Upper lobe of left lung (tissue), 6 donors: ENCODE results near the gene BRPF3. TPM values are rescaled to one million over a fixed set of nuclear protein-coding genes. Genes with fewer than 3 reads are reported as not detected.
A peak's percentile ranks its signal among the peaks of the same experiment; 100 is the strongest.

Source experiments
- ATAC-seq, 2 donors: fragments of 200-7000 bp; cut with Tn5 transposase; one replicate each; pipeline ENCODE4 v1.9.1; 2022; ENCODE audit warnings: mild to moderate bottlenecking in 2 of 2, moderate library complexity in 2 of 2; ENCODE audit not compliant: low FRiP score in 2 of 2
- DNase-seq, 2 donors: peaks; one replicate each; pipeline ENCODE4 v3.0.0-alpha.2; 2019 to 2020
- H3K27ac ChIP-seq, 4 donors: fragments of 200-600 bp; sonication (generic); one replicate each; pipeline ENCODE4 v1.5.1; 2016 to 2019
- H3K27me3 ChIP-seq, 4 donors: fragments of 200-600 bp; sonication (generic); one replicate each; pipeline ENCODE4 v1.5.1; 2017 to 2019
- H3K36me3 ChIP-seq, 4 donors: fragments of 200-600 bp; sonication (generic); one replicate each; pipeline ENCODE4 v1.5.1; 2016 to 2019
- H3K4me1 ChIP-seq, 4 donors: fragments of 200-600 bp; sonication (generic); one replicate each; pipeline ENCODE4 v1.5.1; 2018 to 2019
- H3K4me3 ChIP-seq, 4 donors: fragments of 200-600 bp; sonication (generic); one replicate each; pipeline ENCODE4 v1.5.1; 2017 to 2019; ENCODE audit warnings: mild to moderate bottlenecking in 2 of 4, moderate library complexity in 1 of 4
- H3K9me3 ChIP-seq, 4 donors: fragments of 200-600 bp; sonication (generic); one replicate each; pipeline ENCODE4 v1.5.1; 2018 to 2019
- EP300 ChIP-seq, 4 donors: sonication (generic); formaldehyde crosslinking; IDR thresholded peaks; one replicate each; pipeline ENCODE4 v1.5.1; 2017; ENCODE audit warnings: antibody characterized with exemption in 4 of 4, control low read depth in 2 of 4
- POLR2A ChIP-seq, 4 donors: fragments of 450-650 bp; IDR thresholded peaks; one replicate each; pipeline ENCODE4 v1.5.1; 2016 to 2017; ENCODE audit warnings: antibody characterized with exemption in 4 of 4, mild to moderate bottlenecking in 2 of 4
- POLR2AphosphoS5 ChIP-seq, 2 donors: sonication (generic); formaldehyde crosslinking; IDR thresholded peaks; one replicate each; pipeline ENCODE4 v1.5.1; 2017; ENCODE audit warnings: antibody characterized with exemption in 2 of 2
- WGBS, 2 donors: methylation state at CpG; one replicate each; pipeline ENCODE4 v1.1.5; 2017 to 2018; 5-methylcytosine and 5-hydroxymethylcytosine counted together
- total RNA-seq, 6 donors: library from RNA; depleted of rRNA in 4 of 6; stranded (reverse); fragments of >200 nt in 4 of 6; gene quantifications; one replicate each; pipeline versions ENCODE4 v1.1.0 to v1.2.1, GENCODE V29; 2016 to 2021
- TF ChIP-seq, protein P1 (sequence below), 6 experiments: fragments of 450-650 bp in 4 of 6; fragments of 200-600 bp in 2 of 6; sonication (generic) in 2 of 6; IDR thresholded peaks; one replicate each; pipeline ENCODE4 v1.5.1; 2016 to 2019; ENCODE audit warnings: antibody characterized with exemption in 6 of 6
- donor health status: DM: no; HTN: no; CAD: no; lungs with moderate emphysema.
- donor health status: DM: no; HTN: yes; CAD: no; lungs with severe emphysema.

Gene BRPF3
- total RNA-seq, 6 donors from 2014 or later = 23.7 to 37.4 (median 33.4) TPM

DNA sequence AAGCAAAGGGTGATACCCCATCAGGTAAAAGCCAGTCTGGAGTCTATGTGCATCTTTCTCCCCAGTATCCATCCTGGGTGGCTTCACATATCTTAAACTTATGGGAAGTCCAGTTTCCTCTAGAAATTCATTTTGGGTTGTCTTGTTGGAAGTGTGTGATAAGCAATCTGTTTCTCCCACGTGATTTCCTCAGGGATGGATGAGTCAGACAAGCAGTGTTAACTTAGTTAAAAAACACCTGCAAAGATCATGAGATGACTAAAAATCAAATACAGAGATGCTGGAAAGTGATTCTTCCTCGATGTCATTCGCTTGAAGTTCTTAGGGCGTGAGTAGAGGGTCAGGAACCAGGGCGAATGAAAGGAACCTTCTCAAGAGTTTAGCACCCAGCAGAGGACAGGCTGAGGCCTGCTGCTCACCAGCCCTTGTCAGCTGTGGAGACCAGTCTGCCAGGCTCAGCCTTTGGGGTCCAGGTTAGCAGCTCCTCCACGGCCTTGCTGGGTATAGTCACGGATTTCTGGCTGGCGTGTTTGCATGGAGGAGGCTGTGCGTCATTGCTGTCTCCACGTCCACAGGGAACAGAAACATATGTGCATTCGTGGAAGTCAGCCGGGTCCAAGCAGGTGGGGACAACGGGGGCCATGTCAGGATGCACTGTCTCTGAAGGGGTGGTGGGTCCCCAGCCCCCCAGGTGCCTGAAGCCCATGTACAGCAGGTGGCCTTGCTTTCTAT lies 70.5 kb downstream of the BRPF3 start:
- no peak overlapping the region for H3K27ac ChIP-seq
- peaks cover 0 to 8% (median 8%) of the 10 kb centered on the region in 4 donors for H3K9me3 ChIP-seq
- whole genome bisulfite sequencing, 2 donors = 93 to 96% methylated on average over 13 of the region's 13 CpGs

DNA sequence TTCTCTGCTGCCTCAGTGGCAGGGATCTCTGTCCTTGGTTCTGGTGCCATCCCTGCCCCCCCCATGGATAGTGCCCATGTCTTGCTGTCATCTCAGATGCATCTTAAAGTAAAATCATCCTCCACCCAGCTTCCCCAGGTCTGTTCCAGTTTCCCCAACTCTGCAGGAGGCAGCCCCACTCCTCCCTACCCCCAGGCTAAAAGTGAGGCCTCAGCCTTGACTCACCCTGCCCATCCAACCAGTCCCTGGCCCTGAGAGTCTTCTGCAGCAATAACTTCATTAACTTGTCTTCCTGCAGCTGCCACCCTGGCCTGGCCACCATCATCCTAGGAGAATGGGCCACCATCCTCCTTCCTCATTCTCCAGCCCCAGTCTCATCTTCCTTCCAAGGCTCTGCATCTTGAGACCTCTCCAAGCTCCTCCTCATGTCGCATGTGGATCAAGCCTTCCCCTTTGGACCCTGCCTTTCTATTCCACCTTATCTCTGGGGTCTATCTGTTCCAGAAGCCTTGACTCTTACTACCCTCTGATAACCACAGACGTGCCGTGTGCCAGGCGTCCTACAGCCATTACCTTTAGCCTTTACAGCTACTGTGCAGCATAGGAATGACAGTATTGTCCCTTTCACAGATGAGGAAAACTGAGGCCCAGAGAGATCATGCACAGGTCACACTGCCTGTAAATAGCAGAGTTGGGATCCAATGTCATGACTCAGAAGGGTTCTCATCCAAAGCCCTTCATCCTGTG lies 71.4 kb downstream of the BRPF3 start:
- ATAC-seq (no peak), DNase-seq (no peak)
- TF ChIP-seq, protein P1, sequence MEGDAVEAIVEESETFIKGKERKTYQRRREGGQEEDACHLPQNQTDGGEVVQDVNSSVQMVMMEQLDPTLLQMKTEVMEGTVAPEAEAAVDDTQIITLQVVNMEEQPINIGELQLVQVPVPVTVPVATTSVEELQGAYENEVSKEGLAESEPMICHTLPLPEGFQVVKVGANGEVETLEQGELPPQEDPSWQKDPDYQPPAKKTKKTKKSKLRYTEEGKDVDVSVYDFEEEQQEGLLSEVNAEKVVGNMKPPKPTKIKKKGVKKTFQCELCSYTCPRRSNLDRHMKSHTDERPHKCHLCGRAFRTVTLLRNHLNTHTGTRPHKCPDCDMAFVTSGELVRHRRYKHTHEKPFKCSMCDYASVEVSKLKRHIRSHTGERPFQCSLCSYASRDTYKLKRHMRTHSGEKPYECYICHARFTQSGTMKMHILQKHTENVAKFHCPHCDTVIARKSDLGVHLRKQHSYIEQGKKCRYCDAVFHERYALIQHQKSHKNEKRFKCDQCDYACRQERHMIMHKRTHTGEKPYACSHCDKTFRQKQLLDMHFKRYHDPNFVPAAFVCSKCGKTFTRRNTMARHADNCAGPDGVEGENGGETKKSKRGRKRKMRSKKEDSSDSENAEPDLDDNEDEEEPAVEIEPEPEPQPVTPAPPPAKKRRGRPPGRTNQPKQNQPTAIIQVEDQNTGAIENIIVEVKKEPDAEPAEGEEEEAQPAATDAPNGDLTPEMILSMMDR (IDR thresholded peaks at IDR 0.05) = no peak
- TF ChIP-seq POLR2A (IDR thresholded peaks at IDR 0.05) = no peak
- Histone ChIP-seq H3K36me3 (no peaks in the 10 kb centered on the region), H3K4me3 (no peak overlapping the region), H3K9me3 (peaks cover 0 to 8% (median 8%) of the 10 kb centered on the region in 4 donors), H3K27ac (no peak overlapping the region), H3K4me1 (peaks cover 0 to 7% (median 0%) of the 10 kb centered on the region in 4 donors), H3K27me3 (no peaks in the 10 kb centered on the region)
- WGBS, 2 donors = 92 to 93% methylated on average over 4 of the region's 4 CpGs

More for the DNA sequence above, 70.5 kb downstream of the BRPF3 start:
- TF ChIP-seq POLR2AphosphoS5 (IDR thresholded peaks at IDR 0.05) (no peak), EP300 (IDR thresholded peaks at IDR 0.05) (no peak), POLR2A (IDR thresholded peaks at IDR 0.05) (no peak)
- TF ChIP-seq, protein P1 (IDR thresholded peaks at IDR 0.05) = no peak
- no peaks in the 10 kb centered on the region for H3K27me3 ChIP-seq
- ATAC-seq = no peak
- H3K36me3 ChIP-seq = no peaks in the 10 kb centered on the region
- no peak overlapping the region for H3K4me3 ChIP-seq
- DNase-seq = no peak
- peaks cover 0 to 7% (median 0%) of the 10 kb centered on the region in 4 donors for H3K4me1 ChIP-seq

DNA sequence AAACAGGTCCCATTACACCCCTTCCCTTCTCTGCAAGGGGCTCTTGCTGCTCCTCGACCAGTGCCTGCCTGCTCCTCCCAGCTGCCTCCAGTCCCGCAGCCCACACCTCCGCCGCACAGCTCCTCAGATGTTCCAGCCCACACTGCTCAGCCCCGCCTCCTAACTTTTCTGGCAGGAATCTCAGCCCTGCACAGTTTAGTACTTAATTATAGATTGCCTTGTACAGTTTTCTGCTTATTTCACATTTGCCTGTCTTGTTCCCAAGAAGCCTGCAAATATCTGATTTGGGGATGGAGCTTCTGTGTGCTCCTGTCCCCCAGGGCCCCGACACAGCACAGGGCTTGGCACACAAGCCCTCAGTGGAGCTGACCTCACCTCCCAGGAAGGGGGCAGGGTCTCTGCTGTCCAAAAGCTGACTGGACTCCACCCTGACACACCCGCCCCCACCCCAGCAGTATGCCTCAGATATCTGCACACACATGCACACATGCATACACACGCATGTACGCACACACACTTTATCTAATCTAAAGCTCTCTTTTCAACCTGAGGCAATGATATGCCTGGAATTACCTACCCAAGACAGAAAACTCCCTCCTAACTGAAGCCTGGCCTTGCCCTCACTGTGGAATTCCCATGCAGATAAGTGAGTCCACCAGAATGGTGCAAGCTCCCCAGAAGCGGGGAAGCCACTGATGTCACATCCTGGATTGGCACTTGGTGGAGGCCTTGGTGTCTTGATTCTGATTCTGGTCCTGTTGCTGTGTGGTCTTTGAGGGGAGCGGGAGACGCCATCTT lies 72.1 kb downstream of the BRPF3 start:
- ATAC-seq (peak in 1 of 2 donors; percentile 12), DNase-seq (peak in 1 of 2 donors; percentile 34)
- TF ChIP-seq EP300 (IDR thresholded peaks at IDR 0.05) = no peak
- TF ChIP-seq POLR2A (IDR thresholded peaks at IDR 0.05) = no peak
- no peak for TF ChIP-seq POLR2AphosphoS5 (IDR thresholded peaks at IDR 0.05)
- peaks cover 0 to 8% (median 8%) of the 10 kb centered on the region in 4 donors for H3K9me3 ChIP-seq
- peaks cover 0 to 2% (median 0%) of the 10 kb centered on the region in 4 donors for H3K4me1 ChIP-seq
- no peaks in the 10 kb centered on the region for H3K27me3 ChIP-seq
- H3K36me3 ChIP-seq = no peaks in the 10 kb centered on the region
- no peak overlapping the region for H3K27ac ChIP-seq
- 70 to 78% methylated on average over 11 to 12 of the region's 12 CpGs for WGBS, 2 donors
- no peak overlapping the region for H3K4me3 ChIP-seq

DNA sequence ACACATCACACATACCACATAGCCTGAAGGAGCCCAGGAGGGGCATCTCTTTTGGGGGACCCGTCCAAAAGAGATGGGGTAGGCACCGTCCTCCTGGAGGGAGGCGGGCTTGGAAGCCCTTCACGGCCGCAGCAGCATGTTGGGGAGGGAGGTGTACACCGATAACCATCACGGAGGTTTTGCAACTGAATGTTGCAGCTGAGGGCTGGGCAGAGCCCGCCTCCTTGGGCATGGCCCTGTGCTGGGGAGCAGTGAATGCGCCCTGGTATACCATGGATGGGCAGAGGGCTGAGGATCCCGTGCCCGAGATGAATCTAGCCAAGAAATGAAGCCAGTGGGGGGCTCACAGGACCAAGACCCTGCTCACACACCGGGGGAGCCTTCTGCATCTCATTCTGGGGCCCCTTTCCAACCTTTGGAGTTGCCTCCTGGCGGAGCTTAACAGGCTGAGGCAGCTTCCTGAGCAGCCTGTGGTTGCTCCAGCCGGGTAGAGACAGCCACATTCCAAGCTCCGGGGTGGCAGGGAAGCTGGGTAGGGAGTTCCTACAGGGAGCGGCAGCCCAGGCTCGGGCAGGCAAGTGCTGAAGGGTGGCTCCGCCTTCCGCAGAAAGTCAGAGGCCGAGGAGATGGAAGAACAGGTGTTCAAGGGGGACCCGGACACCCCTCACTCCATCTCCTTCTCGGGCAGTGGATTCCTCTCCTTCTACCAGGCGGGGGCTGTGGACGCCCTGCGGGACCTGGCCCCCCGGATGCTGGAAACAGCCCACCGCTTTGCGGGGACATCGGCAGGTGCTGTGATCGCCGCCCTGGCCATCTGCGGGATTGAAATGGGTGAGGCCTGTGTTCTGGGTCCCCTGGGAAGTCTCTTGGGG lies 73.5 kb downstream of the BRPF3 start, which contains the start of gene PNPLA1:
TSS of gene PNPLA1 (plus strand) at position 227 of the 872 bp plus-strand sequence. CDS start at position 627, 400 bp downstream.
- no peak within 1 kb of the TSS for H3K4me3 ChIP-seq
- WGBS, 2 donors = 72 to 76% methylated on average over 22 to 32 of the region's 32 CpGs
- DNase-seq (peak in 1 of 2 donors; percentile 59), ATAC-seq (no peak)
- H3K27ac ChIP-seq = no peak within 1 kb of the TSS
- H3K27me3 ChIP-seq = no peaks in the 10 kb centered on the region
- TF ChIP-seq POLR2A (IDR thresholded peaks at IDR 0.05) (no peak), POLR2AphosphoS5 (IDR thresholded peaks at IDR 0.05) (no peak), EP300 (IDR thresholded peaks at IDR 0.05) (no peak)
- TF ChIP-seq, protein P1 (IDR thresholded peaks at IDR 0.05) = no peak
- H3K9me3 ChIP-seq = peaks cover 0 to 8% (median 8%) of the 10 kb centered on the region in 4 donors
- H3K36me3 ChIP-seq = no peaks in the 10 kb centered on the region
- no peaks in the 10 kb centered on the region for H3K4me1 ChIP-seq
